UCSD-AML1 (cell line): ENCODE data around the gene DTHD1.

Experiments used
- DNase-seq: peaks from one replicate; lab custom pipeline; 2025; ENCODE audit not compliant: unreplicated experiment; lab: John Stamatoyannopoulos, UW

Gene DTHD1

GRCh38 chr4:36269101-36269500 lies 12.3 kb upstream of the DTHD1 start:
- DNase-seq = peak; percentile 2

- no peak for DNase-seq
These were observed 11.8 kb upstream of the DTHD1 start for GRCh38 chr4:36269533-36270173.

DNA sequence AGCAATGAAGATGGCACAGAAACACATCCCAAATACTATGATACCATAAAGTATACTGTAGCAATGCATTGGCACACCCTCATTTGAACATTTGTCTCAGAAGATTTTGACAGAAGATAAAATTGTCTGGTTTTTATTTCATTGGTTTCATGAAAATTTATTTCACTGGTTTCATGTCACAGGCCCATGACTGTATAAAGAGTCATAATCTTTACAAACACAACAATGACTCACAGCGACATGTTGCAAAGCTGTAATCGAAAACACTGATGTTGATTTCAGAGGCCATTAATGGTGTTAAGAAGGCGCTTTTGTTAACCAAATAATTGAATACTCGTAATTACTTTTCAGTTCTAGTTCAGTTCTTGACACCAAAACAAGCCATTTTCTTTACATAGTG lies 8.1 kb upstream of the DTHD1 start:
- no peak for DNase-seq

DNA sequence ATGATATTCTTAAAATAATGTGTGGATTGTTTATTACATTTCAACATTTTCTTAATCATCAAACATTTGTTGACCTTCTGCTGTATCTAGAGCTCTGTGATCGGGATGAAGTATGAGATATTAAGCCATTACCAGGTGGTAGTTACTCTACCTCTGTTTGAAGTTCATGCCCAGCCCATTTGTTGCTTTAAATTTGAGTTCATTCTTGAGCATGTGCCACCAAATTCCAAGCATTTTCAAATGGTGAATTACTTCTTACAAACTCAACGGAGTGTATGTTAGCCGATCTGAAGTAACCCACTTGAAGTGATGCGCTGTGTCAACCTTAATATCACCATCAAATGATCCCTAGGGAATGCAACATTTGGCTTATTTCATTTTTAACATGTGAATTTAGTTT lies 7.3 kb upstream of the DTHD1 start:
- no peak for DNase-seq

DNA sequence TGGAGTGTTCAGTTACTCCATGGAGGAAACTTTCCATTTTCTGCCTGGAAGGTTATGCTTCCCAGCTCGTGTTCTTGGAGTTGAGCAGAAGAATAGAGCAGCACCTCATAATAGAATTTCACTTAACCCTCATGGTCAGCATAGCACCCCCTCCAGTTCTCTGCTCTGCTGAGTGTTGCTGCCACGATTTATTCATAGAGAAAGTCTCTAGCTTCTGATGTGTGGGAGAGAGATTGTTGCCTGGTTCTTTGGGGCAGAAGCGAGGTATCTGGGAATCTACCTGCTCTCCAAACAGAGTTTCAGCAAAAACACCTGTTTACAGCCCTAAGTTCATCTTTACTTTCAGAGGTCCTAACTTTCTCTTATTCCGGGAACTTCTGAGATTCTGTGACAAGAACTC lies 3.9 kb upstream of the DTHD1 start:
- DNase-seq = no peak

DNA sequence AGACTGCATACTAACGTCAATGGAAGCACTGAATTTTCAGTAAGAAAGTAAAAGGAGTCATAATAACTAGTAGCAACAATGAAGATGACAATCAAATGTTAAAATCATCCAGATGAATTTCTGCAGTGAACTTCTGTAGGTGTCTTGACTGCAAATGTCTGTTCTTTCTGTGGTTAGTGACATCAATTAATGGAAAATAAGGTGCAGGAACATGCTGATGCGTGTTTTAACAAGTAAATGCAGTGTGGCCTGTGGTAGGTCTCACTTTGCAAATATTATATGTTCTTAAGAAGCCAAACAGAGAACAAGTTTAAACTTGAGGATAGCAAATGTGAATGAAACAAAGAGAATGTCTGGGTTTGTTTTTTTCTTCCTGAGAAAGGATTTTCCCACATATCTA lies 2.6 kb upstream of the DTHD1 start:
- no peak for DNase-seq

DNA sequence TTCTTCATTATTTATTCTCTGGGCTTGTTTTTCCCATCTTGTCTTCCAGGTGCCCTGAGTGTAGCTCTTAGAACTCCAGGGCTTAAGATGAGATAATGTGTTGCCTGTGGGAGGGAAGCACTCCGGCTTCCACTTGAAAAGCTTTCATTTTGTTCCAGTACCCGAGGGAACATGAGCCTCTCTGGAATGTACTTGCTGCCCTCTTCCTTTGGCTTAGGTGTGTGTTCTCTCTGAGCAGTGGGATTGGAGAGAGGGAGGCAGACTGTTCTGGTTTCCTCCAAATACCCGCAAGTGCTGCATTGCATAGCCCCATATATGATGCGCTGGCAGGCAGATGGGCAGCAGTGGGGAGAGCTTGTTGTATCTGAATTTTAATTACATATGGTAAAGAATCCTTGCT lies 861 bp upstream of the DTHD1 start:
- peak; percentile 9 for DNase-seq

DNA sequence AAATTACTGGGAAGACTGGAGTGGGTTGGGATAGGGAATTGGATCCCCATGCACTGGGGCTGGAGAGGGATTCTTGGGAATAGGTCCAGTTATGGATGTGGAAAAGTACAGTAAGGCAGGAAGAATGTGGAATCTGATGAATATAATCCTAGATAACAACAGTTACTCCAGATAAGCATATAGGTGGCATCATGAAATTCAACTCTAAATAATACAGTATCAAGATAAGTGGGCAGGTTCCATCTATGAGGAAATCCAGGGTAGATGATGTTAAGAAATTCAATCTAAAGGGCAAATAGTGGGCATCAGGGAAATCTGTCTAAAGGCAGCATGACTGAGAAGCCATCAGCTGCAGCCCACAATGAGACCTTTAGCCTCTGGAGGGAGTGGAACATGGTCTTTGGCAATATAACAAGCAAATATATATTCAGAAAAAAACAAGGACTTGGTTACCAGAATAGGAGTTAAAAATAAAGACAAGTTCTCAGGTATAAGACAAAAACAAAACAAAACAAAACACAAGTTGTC lies 1.2 kb downstream of the DTHD1 start:
- DNase-seq = no peak

- DNase-seq = no peak
These were observed 2.6 kb downstream of the DTHD1 start for GRCh38 chr4:36283912-36284465.

- DNase-seq = peak; percentile 3
These were observed 4.5 kb downstream of the DTHD1 start for GRCh38 chr4:36285784-36286480.

- DNase-seq = no peak
These were observed 5.1 kb downstream of the DTHD1 start for GRCh38 chr4:36286481-36286871.

GRCh38 chr4:36288731-36289426 lies 7.5 kb downstream of the DTHD1 start:
- no peak for DNase-seq

- no peak for DNase-seq
These were observed 9.2 kb downstream of the DTHD1 start for GRCh38 chr4:36290641-36291040.

GRCh38 chr4:36292556-36293188 lies 11.3 kb downstream of the DTHD1 start:
- DNase-seq = peak; percentile 6

DNA sequence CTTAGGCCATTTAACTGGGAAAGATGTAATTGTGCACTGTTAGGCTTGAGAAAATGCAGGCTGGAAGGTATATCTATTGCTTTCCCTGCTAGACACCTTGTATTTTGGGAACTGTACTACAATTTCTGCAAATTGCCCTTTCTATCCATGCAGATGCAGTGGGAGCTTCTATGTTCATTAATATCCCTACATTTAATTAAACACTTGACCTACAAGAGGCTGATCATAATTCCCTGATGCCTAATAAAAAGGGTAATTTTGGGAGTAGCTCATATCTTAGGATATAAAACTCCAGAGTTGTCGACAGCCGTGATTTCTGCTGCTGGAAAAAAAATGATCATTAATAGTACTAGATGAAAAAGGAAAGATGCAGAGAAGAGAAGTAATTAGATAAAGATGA lies 19.7 kb downstream of the DTHD1 start:
- DNase-seq = no peak

- peak; percentile 17 for DNase-seq
These were observed 22.2 kb downstream of the DTHD1 start for GRCh38 chr4:36303426-36304137.

GRCh38 chr4:36304138-36304681 lies 22.8 kb downstream of the DTHD1 start:
- DNase-seq = no peak

GRCh38 chr4:36308150-36308549 lies 26.7 kb downstream of the DTHD1 start:
- DNase-seq = no peak

- DNase-seq = no peak
These were observed 28.8 kb downstream of the DTHD1 start for GRCh38 chr4:36310216-36310615.

DNA sequence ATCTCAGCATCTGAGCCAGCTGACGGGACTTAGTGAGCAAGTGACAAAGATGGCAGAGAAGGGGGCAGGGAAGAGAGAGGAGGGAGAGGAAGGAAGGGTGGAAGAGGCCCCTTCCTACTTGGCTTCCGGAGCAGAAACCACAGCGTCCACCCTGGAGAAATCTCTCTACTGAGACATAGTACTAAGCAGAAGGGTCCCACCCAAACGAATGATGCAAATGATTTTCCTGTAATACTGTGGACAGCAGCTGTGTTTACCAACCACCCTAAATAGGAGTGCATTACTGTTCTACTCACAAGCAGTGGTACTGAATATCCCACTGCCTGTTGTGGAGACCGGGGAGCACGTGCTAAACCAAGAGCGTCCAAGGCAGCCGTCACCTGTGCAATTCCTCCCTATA lies 29.4 kb downstream of the DTHD1 start:
- peak; percentile 71 for DNase-seq
